WTC11 (cell line): ENCODE data around the gene B3GALT5. TPM values are rescaled to one million over a fixed set of nuclear protein-coding genes. Genes with fewer than 3 reads are reported as not detected.
A peak's percentile ranks its signal among the peaks of the same experiment; 100 is the strongest.

Experiments
- ATAC-seq: fragments of 200-7000 bp; cut with Tn5 transposase; 2 replicates; pipeline ENCODE4 v1.10.0; 2021; ENCODE audit warnings: mild to moderate bottlenecking, moderate library complexity
- CTCF ChIA-PET: fragments of 300-600 bp; sonication (Branson Sonifier 250); formaldehyde crosslinking; loops from one replicate; lab custom pipeline; 2021; ENCODE audit warnings: antibody characterized with exemption; lab: Charles Lee
- POLR2A ChIA-PET: fragments of 350-600 bp; sonication (Branson Sonifier 250); formaldehyde crosslinking; loops from one replicate; lab custom pipeline; 2021; ENCODE audit warnings: antibody characterized with exemption; lab: Charles Lee
- DNase-seq: peaks from one replicate; pipeline ENCODE4 v3.0.0; 2021; ENCODE audit warnings: low spot score
- H3K27ac Mint-ChIP-seq: 2 replicates; pipeline ENCODE4 v1.8.0; 2021; ENCODE audit warnings: mixed read lengths
- H3K27me3 Mint-ChIP-seq: 2 replicates; pipeline ENCODE4 v1.8.0; 2021; ENCODE audit warnings: low read depth, mild to moderate bottlenecking, moderate library complexity, mixed read lengths
- H3K36me3 Mint-ChIP-seq: 2 replicates; pipeline ENCODE4 v1.8.0; 2021; ENCODE audit warnings: mixed read lengths
- H3K4me1 Mint-ChIP-seq: 2 replicates; pipeline ENCODE4 v1.8.0; 2022; ENCODE audit warnings: mixed read lengths
- H3K4me3 Mint-ChIP-seq: 2 replicates; pipeline ENCODE4 v1.8.0; 2021; ENCODE audit warnings: mild to moderate bottlenecking, moderate library complexity, mixed read lengths
- H3K9me3 Mint-ChIP-seq: 2 replicates; pipeline ENCODE4 v1.8.0; 2021; ENCODE audit warnings: mixed read lengths
- ATF1 ChIP-seq: sonication (generic); formaldehyde crosslinking; IDR thresholded peaks from 2 replicates; pipeline ENCODE4 v1.8.1; 2023; ENCODE audit warnings: mild to moderate bottlenecking, moderate library complexity, missing genetic modification reagents
- EMX1 ChIP-seq: fragments of 250-450 bp; sonication (Bioruptor Pico); IDR thresholded peaks from 2 replicates; pipeline ENCODE4 v1.8.0; 2021; ENCODE audit warnings: mild to moderate bottlenecking
- ETV6 ChIP-seq: sonication (generic); formaldehyde crosslinking; IDR thresholded peaks from 2 replicates; pipeline ENCODE4 v1.8.1; 2022; ENCODE audit warnings: mild to moderate bottlenecking, missing genetic modification reagents
- GABPB1 ChIP-seq: sonication (generic); formaldehyde crosslinking; IDR thresholded peaks from 2 replicates; pipeline ENCODE4 v1.8.1; 2023; ENCODE audit warnings: mild to moderate bottlenecking, missing genetic modification reagents
- GTF2I ChIP-seq: fragments of 250-450 bp; sonication (Bioruptor Pico); conservative IDR thresholded peaks from 2 replicates; pipeline ENCODE4 v1.4.0; 2021; ENCODE audit warnings: mild to moderate bottlenecking
- HMGA2 ChIP-seq: fragments of 250-450 bp; sonication (Bioruptor Pico); IDR thresholded peaks from 2 replicates; pipeline ENCODE4 v1.4.0; 2021; ENCODE audit warnings: mild to moderate bottlenecking, moderate library complexity
- JUN ChIP-seq: sonication (generic); formaldehyde crosslinking; IDR thresholded peaks from 2 replicates; pipeline ENCODE4 v1.8.0; 2023; ENCODE audit warnings: mild to moderate bottlenecking, missing genetic modification reagents
- NFATC4 ChIP-seq: fragments of 250-450 bp; sonication (Bioruptor Pico); IDR thresholded peaks from 2 replicates; pipeline ENCODE4 v1.9.0; 2021; ENCODE audit warnings: mild to moderate bottlenecking
- NR1H2 ChIP-seq: sonication (generic); formaldehyde crosslinking; IDR thresholded peaks from 2 replicates; pipeline ENCODE4 v1.9.0; 2021; ENCODE audit warnings: mild to moderate bottlenecking, moderate library complexity, missing genetic modification reagents
- NR2C2 ChIP-seq: sonication (generic); formaldehyde crosslinking; IDR thresholded peaks from 2 replicates; pipeline ENCODE4 v1.8.0; 2022; ENCODE audit warnings: mild to moderate bottlenecking, missing genetic modification reagents
- SMAD3 ChIP-seq: sonication (generic); formaldehyde crosslinking; IDR thresholded peaks from 2 replicates; pipeline ENCODE4 v1.8.0; 2022; ENCODE audit warnings: missing genetic modification reagents, mild to moderate bottlenecking, borderline replicate concordance
- SMAD4 ChIP-seq: sonication (generic); formaldehyde crosslinking; IDR thresholded peaks from 2 replicates; pipeline ENCODE4 v1.8.0; 2022; ENCODE audit warnings: mild to moderate bottlenecking, missing genetic modification reagents
- ZNF219 ChIP-seq: sonication (generic); formaldehyde crosslinking; IDR thresholded peaks from 2 replicates; pipeline ENCODE4 v1.8.0; 2023; ENCODE audit warnings: missing genetic modification reagents, mild to moderate bottlenecking, borderline replicate concordance
- ZNF512 ChIP-seq: sonication (generic); formaldehyde crosslinking; IDR thresholded peaks from 2 replicates; pipeline ENCODE4 v1.8.1; 2022; ENCODE audit warnings: missing genetic modification reagents, borderline replicate concordance
- total RNA-seq: library from RNA; stranded (reverse); gene quantifications from 3 replicates; pipeline ENCODE4 v1.2.3, GENCODE V29; 2021
- TF ChIP-seq, protein P1 (sequence below): fragments of 200-600 bp; IDR thresholded peaks from 2 replicates; pipeline ENCODE4 v1.8.0; 2022; ENCODE audit warnings: antibody characterized with exemption
- TF ChIP-seq, protein P2 (sequence below): fragments of 250-450 bp; sonication (Bioruptor Pico); IDR thresholded peaks from 2 replicates; pipeline ENCODE4 v1.9.0; 2021; ENCODE audit warnings: mild to moderate bottlenecking, borderline replicate concordance
- TF ChIP-seq, protein P3 (sequence below): sonication (generic); formaldehyde crosslinking; IDR thresholded peaks from 2 replicates; pipeline ENCODE4 v1.8.1; 2023; ENCODE audit warnings: mild to moderate bottlenecking, missing genetic modification reagents

Gene B3GALT5
- total RNA-seq, 1 experiment from 2014 or later, result 25.8 TPM

GRCh38 chr21:39632796-39633442 lies 20.2 kb downstream of the B3GALT5 start (continued):
- no peak for TF ChIP-seq ZNF512 (CRISPR knock-in tag)
- TF ChIP-seq, protein P1, sequence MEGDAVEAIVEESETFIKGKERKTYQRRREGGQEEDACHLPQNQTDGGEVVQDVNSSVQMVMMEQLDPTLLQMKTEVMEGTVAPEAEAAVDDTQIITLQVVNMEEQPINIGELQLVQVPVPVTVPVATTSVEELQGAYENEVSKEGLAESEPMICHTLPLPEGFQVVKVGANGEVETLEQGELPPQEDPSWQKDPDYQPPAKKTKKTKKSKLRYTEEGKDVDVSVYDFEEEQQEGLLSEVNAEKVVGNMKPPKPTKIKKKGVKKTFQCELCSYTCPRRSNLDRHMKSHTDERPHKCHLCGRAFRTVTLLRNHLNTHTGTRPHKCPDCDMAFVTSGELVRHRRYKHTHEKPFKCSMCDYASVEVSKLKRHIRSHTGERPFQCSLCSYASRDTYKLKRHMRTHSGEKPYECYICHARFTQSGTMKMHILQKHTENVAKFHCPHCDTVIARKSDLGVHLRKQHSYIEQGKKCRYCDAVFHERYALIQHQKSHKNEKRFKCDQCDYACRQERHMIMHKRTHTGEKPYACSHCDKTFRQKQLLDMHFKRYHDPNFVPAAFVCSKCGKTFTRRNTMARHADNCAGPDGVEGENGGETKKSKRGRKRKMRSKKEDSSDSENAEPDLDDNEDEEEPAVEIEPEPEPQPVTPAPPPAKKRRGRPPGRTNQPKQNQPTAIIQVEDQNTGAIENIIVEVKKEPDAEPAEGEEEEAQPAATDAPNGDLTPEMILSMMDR, result no peak
- TF ChIP-seq SMAD4, result no peak
- TF ChIP-seq JUN (CRISPR knock-in tag), result no peak

DNA sequence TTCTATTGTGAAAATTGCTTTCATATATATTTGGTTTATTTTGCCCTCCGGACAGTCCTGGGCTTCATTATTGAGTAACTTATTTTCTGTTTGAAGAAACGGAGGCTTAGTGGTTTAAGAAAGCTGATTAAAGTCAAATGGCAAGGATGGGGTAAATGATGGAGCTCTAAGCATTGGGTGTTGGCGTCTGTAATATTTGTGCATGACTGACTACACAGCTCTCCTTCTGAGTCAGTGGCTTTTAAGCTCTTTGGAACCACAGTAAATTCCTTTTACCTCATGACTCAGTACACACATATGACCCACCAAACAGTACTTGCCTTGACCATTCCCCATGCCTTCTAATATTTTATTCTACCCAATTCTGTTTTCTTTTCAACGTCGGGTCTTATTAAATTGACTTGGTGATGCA lies 21.0 kb downstream of the B3GALT5 start:
- Mint-ChIP-seq H3K4me1 (peaks cover 89% of the 10 kb centered on the region), H3K9me3 (no peaks in the 10 kb centered on the region), H3K4me3 (no peak overlapping the region), H3K27me3 (no peaks in the 10 kb centered on the region), H3K27ac (peak overlapping the region; percentile 1), H3K36me3 (peaks cover 18% of the 10 kb centered on the region)
- no peak for TF ChIP-seq ATF1 (CRISPR knock-in tag)
- TF ChIP-seq GABPB1 (CRISPR knock-in tag), result no peak
- no peak for TF ChIP-seq EMX1 (CRISPR knock-in tag)
- POLR2A ChIA-PET, result no interaction called here
- CTCF ChIA-PET, result no interaction called here
- ATAC-seq (no peak), DNase-seq (no peak)

- Mint-ChIP-seq H3K4me1 (peaks cover 89% of the 10 kb centered on the region), H3K9me3 (no peaks in the 10 kb centered on the region), H3K27ac (peak overlapping the region; percentile 80), H3K27me3 (no peaks in the 10 kb centered on the region), H3K4me3 (no peak overlapping the region), H3K36me3 (peaks cover 20% of the 10 kb centered on the region)
- ATAC-seq, result no peak
- ChIA-PET POLR2A (interaction anchor here (0.5 kb wide), 1 partner anchor 153 kb away, joined by 7 read pairs; no protein-coding TSS in a partner anchor), CTCF (no interaction called here)
- TF ChIP-seq SMAD3, result no peak
- no peak for TF ChIP-seq ZNF512 (CRISPR knock-in tag)
- no peak for TF ChIP-seq HMGA2 (CRISPR knock-in tag)
- TF ChIP-seq, protein P2, sequence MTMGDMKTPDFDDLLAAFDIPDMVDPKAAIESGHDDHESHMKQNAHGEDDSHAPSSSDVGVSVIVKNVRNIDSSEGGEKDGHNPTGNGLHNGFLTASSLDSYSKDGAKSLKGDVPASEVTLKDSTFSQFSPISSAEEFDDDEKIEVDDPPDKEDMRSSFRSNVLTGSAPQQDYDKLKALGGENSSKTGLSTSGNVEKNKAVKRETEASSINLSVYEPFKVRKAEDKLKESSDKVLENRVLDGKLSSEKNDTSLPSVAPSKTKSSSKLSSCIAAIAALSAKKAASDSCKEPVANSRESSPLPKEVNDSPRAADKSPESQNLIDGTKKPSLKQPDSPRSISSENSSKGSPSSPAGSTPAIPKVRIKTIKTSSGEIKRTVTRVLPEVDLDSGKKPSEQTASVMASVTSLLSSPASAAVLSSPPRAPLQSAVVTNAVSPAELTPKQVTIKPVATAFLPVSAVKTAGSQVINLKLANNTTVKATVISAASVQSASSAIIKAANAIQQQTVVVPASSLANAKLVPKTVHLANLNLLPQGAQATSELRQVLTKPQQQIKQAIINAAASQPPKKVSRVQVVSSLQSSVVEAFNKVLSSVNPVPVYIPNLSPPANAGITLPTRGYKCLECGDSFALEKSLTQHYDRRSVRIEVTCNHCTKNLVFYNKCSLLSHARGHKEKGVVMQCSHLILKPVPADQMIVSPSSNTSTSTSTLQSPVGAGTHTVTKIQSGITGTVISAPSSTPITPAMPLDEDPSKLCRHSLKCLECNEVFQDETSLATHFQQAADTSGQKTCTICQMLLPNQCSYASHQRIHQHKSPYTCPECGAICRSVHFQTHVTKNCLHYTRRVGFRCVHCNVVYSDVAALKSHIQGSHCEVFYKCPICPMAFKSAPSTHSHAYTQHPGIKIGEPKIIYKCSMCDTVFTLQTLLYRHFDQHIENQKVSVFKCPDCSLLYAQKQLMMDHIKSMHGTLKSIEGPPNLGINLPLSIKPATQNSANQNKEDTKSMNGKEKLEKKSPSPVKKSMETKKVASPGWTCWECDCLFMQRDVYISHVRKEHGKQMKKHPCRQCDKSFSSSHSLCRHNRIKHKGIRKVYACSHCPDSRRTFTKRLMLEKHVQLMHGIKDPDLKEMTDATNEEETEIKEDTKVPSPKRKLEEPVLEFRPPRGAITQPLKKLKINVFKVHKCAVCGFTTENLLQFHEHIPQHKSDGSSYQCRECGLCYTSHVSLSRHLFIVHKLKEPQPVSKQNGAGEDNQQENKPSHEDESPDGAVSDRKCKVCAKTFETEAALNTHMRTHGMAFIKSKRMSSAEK, result no peak
- TF ChIP-seq NFATC4 (CRISPR knock-in tag), result no peak
- TF ChIP-seq ZNF219 (CRISPR knock-in tag), result no peak
- no peak for TF ChIP-seq GTF2I (CRISPR knock-in tag)
- TF ChIP-seq ETV6 (CRISPR knock-in tag), result no peak
- TF ChIP-seq NR1H2, result no peak
- no peak for TF ChIP-seq NR2C2
- TF ChIP-seq, protein P3, sequence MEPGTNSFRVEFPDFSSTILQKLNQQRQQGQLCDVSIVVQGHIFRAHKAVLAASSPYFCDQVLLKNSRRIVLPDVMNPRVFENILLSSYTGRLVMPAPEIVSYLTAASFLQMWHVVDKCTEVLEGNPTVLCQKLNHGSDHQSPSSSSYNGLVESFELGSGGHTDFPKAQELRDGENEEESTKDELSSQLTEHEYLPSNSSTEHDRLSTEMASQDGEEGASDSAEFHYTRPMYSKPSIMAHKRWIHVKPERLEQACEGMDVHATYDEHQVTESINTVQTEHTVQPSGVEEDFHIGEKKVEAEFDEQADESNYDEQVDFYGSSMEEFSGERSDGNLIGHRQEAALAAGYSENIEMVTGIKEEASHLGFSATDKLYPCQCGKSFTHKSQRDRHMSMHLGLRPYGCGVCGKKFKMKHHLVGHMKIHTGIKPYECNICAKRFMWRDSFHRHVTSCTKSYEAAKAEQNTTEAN (CRISPR knock-in tag), result no peak
- no peak for DNase-seq
Observed at GRCh38 chr21:39634507-39634906, 21.8 kb downstream of the B3GALT5 start.
